HG02870 (cell line): ENCODE measurements around the gene TRDN.
"Not testable (repeated sequence)": the region's sequence is repeated elsewhere in the genome, so short reads cannot be mapped to it uniquely, and the experiment has no call there.

ENCODE experiments used
- ATAC-seq: cut with Tn5 transposase; IDR thresholded peaks from one replicate; pipeline ENCODE4 v1.9.1; 2021; ENCODE audit warnings: mild to moderate bottlenecking, moderate library complexity; ENCODE audit not compliant: unreplicated experiment

TRDN gene

GRCh38 chr6:123316733-123317323 is 319.9 kb downstream of the TRDN start:
- no peak for ATAC-seq

GRCh38 chr6:123314459-123314858 is 322.3 kb downstream of the TRDN start:
- not testable (repeated sequence) for ATAC-seq

GRCh38 chr6:123309130-123309529 is 327.6 kb downstream of the TRDN start:
- ATAC-seq: no peak

- no peak for ATAC-seq
Measured at GRCh38 chr6:123306334-123306733, 330.4 kb downstream of the TRDN start.

GRCh38 chr6:123295672-123296071 is 341.1 kb downstream of the TRDN start:
- ATAC-seq: no peak

GRCh38 chr6:123295181-123295580 is 341.6 kb downstream of the TRDN start:
- no peak for ATAC-seq

- no peak for ATAC-seq
Measured at GRCh38 chr6:123288649-123289048, 348.1 kb downstream of the TRDN start.

- ATAC-seq: no peak
Measured at GRCh38 chr6:123276546-123276980, 360.2 kb downstream of the TRDN start.

GRCh38 chr6:123263981-123264380 is 372.8 kb downstream of the TRDN start:
- ATAC-seq: no peak

GRCh38 chr6:123240626-123241025 is 396.1 kb downstream of the TRDN start:
- ATAC-seq: no peak

GRCh38 chr6:123233336-123233735 is 403.4 kb downstream of the TRDN start:
- no peak for ATAC-seq

GRCh38 chr6:123227789-123228188 is 409.0 kb downstream of the TRDN start:
- ATAC-seq: not testable (repeated sequence)

GRCh38 chr6:123226398-123226797 is 410.4 kb downstream of the TRDN start:
- no peak for ATAC-seq

- ATAC-seq: no peak
Measured at GRCh38 chr6:123224077-123224476, 412.7 kb downstream of the TRDN start.

- ATAC-seq: no peak
Measured at GRCh38 chr6:123223461-123223860, 413.3 kb downstream of the TRDN start.

- no peak for ATAC-seq
Measured at GRCh38 chr6:123215211-123215610, 421.5 kb downstream of the TRDN start.

GRCh38 chr6:123214433-123214832 is 422.3 kb downstream of the TRDN start:
- no peak for ATAC-seq

- no peak for ATAC-seq
Measured at GRCh38 chr6:123213921-123214320, 422.8 kb downstream of the TRDN start.

GRCh38 chr6:123211777-123212545 is 424.8 kb downstream of the TRDN start:
- ATAC-seq: no peak

GRCh38 chr6:123210645-123211044 is 426.1 kb downstream of the TRDN start:
- no peak for ATAC-seq

- no peak for ATAC-seq
Measured at GRCh38 chr6:123207967-123208510, 428.7 kb downstream of the TRDN start.

GRCh38 chr6:123203928-123204327 is 432.8 kb downstream of the TRDN start:
- no peak for ATAC-seq
